Measurements from ENCODE around the gene MLPH. TPM values are rescaled to one million over a fixed set of nuclear protein-coding genes. Genes with fewer than 3 reads are reported as not detected.

MLPH gene
- total RNA-seq, 2 experiments from 2014 or later: not detected

DNA sequence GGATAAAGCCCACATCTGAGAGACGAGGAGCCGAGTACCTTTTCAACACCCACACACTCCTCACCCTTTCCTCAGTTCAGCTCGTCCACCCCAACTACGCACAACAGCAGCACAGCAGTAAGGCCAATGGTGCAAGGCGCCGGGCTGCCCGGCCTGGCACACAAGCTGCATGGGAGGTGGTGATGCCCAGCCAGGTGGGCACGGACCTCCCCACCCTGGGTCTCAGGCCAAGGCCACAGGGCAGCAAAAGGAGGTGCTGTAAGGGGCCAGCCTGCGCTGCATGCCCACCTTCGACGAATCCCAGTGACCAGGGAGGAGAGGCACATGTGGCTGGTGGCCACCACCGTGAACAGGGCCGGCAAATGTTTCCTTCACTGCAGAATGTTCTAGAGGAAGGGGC lies 36.5 kb upstream of the MLPH start:
- no peak overlapping the region for H3K27ac Mint-ChIP-seq
- DNase-seq (no peak), ATAC-seq (no peak)
- no peaks in the 10 kb centered on the region for H3K27me3 Mint-ChIP-seq
- ChIA-PET CTCF (interaction anchor here (1.2 to 1.8 kb wide), 2 partner anchors 21 to 29 kb away, joined by 3 to 11 read pairs; no protein-coding TSS in a partner anchor), POLR2A (interaction anchor here (1.2 kb wide), 1 partner anchor 9 kb away, joined by 3 read pairs; no protein-coding TSS in a partner anchor)
- intact Hi-C loops (cut with micrococcal nuclease): no loop called here
- H3K36me3 Mint-ChIP-seq (ENCODE audit: low read depth): no peaks in the 10 kb centered on the region
- peaks cover 11% of the 10 kb centered on the region for H3K4me1 Mint-ChIP-seq (ENCODE audit: low read depth)
- TF ChIP-seq CTCF (IDR thresholded peaks at IDR 0.05): no peak
- H3K9me3 Mint-ChIP-seq: peaks cover 2% of the 10 kb centered on the region
- no peak overlapping the region for H3K4me3 Mint-ChIP-seq

- Mint-ChIP-seq H3K27me3 (no peaks in the 10 kb centered on the region), H3K27ac (no peak overlapping the region), H3K4me3 (no peak overlapping the region), H3K36me3 (ENCODE audit: low read depth) (no peaks in the 10 kb centered on the region), H3K9me3 (peaks cover 2% of the 10 kb centered on the region), H3K4me1 (ENCODE audit: low read depth) (peaks cover 15% of the 10 kb centered on the region)
- no peak for DNase-seq
- no peak for TF ChIP-seq CTCF (IDR thresholded peaks at IDR 0.05)
- ChIA-PET POLR2A (no interaction called here), CTCF (interaction anchor here (1.1 to 1.8 kb wide), 3 partner anchors 19 to 61 kb away, joined by 3 to 11 read pairs (median 6); no protein-coding TSS in a partner anchor)
- intact Hi-C loops (cut with micrococcal nuclease): no loop called here
- no peak for ATAC-seq
Observed at GRCh38 chr2:237451643-237452469, 35.2 kb upstream of the MLPH start.

GRCh38 chr2:237452861-237453260 lies 34.2 kb upstream of the MLPH start:
- H3K27ac Mint-ChIP-seq: no peak overlapping the region
- H3K4me1 Mint-ChIP-seq (ENCODE audit: low read depth): peaks cover 15% of the 10 kb centered on the region
- ATAC-seq: no peak
- H3K36me3 Mint-ChIP-seq (ENCODE audit: low read depth): no peaks in the 10 kb centered on the region
- no peaks in the 10 kb centered on the region for H3K27me3 Mint-ChIP-seq
- DNase-seq: no peak
- POLR2A ChIA-PET: interaction anchor here (1.4 kb wide), 2 partner anchors 12 to 25 kb away, joined by 3 to 4 read pairs; no protein-coding TSS in a partner anchor
- TF ChIP-seq CTCF (IDR thresholded peaks at IDR 0.05): no peak
- no peak overlapping the region for H3K4me3 Mint-ChIP-seq
- intact Hi-C loops (cut with micrococcal nuclease): no loop called here
- CTCF ChIA-PET: interaction anchor here (1.1 kb wide), 1 partner anchor 22 kb away, joined by 3 read pairs; no protein-coding TSS in a partner anchor
- peaks cover 2% of the 10 kb centered on the region for H3K9me3 Mint-ChIP-seq

DNA sequence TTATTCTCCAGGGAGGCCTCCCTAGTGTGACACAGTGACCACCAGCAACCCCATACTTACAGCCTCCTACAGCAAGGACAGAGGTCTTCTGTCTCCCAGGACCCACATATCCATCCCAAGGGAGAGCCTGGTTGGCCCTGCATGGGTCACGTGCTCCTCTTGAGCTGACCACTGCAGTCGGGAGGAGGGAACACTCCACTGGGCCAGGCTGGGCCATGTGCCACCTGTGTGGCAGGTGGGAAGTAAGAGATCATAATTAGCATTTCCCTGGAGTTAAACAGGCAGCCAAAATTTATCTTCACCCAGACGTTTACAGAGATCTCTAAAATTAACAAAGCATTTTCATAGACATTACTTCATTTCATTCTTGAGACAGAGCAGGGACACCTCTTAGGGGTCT lies 33.4 kb upstream of the MLPH start:
- H3K4me3 Mint-ChIP-seq: no peak overlapping the region

More for the DNA sequence above, 33.4 kb upstream of the MLPH start:
- Mint-ChIP-seq H3K27me3 (no peaks in the 10 kb centered on the region), H3K36me3 (ENCODE audit: low read depth) (no peaks in the 10 kb centered on the region), H3K27ac (no peak overlapping the region), H3K9me3 (peaks cover 2% of the 10 kb centered on the region), H3K4me1 (ENCODE audit: low read depth) (peaks cover 22% of the 10 kb centered on the region)
- CTCF ChIA-PET: interaction anchor here (1.1 to 2.3 kb wide), 2 partner anchors 21 to 32 kb away, joined by 3 to 7 read pairs; no protein-coding TSS in a partner anchor
- no peak for DNase-seq
- POLR2A ChIA-PET: interaction anchor here (1.4 kb wide), 2 partner anchors 13 to 26 kb away, joined by 3 to 4 read pairs; no protein-coding TSS in a partner anchor
- TF ChIP-seq CTCF (IDR thresholded peaks at IDR 0.05): no peak
- intact Hi-C loops (cut with micrococcal nuclease): no loop called here
- ATAC-seq: no peak

Measured in activated CD8-positive, alpha-beta T cell treated with anti-CD3 and anti-CD28 coated beads for 36 hours (primary cell).